Non-pigmented ciliary epithelial cell (primary cell): ENCODE data around the gene DEFB119.
"Not testable (repeated sequence)": the region's sequence is repeated elsewhere in the genome, so short reads cannot be mapped to it uniquely, and the experiment has no call there.

Experiments
- DNase-seq: peaks from one replicate; pipeline ENCODE4 v3.0.0-alpha.2; 2010; ENCODE audit warnings: low read depth

DEFB119 gene

DNA sequence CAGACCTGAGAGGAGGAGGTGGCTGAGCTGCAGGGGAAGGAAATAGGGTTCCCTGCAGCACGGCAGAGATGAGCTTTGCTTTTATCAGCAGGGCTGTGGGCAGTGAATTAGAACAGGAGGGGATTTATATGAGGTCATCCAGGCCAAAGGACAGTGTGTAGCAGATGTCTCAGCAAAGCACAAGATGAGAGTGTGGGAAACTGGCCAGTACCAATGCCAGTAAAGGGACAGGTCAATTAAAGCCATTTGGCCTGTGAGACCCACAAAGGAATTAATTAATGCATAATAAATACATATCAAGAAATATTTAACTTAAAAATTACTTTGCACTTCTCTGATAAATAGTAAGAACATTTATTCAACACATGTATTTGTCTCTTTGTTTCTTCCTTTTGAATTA lies at the start of gene DEFB119:
DEFB119 (minus strand) TSS at position 101 of the 400 bp plus-strand sequence. CDS start 107 bp downstream, outside the sequence.
- no peak for DNase-seq

GRCh38 chr20:31430568-31431115 lies 40.3 kb upstream of the DEFB119 start:
- no peak for DNase-seq

GRCh38 chr20:31427576-31427975 lies 37.2 kb upstream of the DEFB119 start:
- not testable (repeated sequence) for DNase-seq

GRCh38 chr20:31426891-31427551 lies 36.6 kb upstream of the DEFB119 start:
- DNase-seq, result not testable (repeated sequence)

DNA sequence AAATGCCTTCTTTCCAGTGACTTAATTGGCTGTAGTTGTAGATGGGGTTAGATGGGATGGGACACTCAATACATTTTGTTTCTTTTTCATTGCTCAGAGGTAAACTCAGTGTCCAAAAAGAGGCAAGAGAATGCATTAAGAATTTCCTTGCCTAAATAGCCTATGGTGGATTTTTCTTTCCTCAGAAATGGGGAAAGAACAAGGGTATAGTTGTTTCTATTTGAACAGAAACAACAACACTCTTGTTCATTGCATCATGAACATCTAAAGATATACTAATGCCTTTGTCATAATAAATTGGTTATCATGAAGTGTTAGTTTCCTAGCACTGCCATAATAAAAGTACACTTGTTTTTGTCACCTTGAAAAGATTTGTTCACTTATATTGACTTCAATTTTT lies 35.4 kb upstream of the DEFB119 start:
- DNase-seq, result no peak

DNA sequence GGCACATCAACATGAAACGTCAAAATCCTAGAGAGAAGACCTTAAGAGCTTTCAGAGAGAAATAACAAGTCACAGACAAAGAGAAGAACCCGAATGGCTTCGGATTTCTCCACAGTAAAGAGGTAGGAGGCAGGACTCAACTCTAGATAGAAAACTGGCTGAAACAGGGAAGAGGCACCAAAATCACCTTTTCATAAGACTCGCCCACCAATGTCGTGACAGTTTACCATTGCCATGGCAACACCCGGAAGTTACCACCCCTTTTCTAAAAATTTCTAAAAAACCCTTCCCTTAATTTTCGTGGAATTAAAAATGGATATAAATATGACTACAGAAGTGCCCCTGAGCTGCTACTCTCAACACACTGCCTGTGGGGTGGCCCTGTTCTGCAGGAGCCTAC lies 27.9 kb upstream of the DEFB119 start:
- no peak for DNase-seq

- DNase-seq, result no peak
These were observed 25.3 kb upstream of the DEFB119 start for GRCh38 chr20:31415653-31416052.

DNA sequence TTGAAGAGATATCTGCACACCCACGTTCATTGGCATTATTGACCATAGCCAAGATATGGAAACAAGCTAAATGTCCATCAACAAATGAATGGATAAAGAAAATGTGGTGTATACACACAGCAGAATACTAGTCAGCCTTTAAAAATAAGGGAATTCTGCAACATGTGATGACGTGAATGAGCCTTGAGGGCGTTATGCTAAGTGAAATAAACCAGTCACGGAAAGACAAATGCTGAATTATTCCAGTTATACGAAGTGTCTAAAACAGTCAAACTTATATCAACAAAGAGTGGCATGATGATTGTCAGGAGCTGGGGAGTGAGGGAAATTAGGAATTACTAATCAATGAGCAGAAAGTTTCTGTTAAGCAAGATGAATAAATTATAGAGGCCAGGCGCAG lies 24.0 kb upstream of the DEFB119 start:
- no peak for DNase-seq

DNA sequence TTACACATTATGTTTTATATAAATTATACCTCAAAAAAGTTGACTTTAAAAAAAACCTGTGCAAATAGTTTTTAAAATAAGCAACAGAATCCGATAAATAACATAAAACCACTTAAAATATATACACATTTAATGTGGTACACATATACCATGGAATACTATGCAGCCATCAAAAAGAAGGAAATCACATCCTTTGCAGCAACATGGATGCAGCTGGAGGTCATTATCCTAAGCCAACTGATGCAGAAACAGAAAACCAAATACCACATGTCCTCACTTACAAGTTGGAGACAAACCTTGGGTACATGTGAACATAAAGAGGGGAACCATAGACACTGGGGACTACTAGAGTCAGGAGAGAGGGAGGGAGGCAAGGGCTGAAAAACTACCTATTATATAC lies 19.6 kb upstream of the DEFB119 start:
- no peak for DNase-seq

DNA sequence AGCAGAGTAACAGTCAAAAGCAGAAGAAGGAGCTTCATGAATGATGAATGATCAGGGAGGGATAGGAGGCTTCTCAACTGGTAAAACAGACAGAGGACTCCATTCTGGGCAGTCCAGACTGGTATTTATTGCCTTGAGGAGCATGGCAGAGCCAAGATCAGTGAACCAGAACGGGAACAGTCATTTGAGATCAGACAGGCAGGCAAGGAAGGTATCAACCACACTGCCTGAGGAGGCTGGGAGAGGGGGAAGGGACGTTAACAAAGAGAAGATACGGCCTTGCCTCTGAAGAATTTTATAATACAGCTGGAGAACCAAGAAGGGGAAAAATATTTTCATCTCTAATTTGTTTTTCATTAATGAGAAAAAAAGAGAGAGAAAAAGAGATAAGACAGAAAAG lies 15.7 kb upstream of the DEFB119 start, which contains the start of gene DEFB121:
DEFB121 (minus strand) TSS at position 101 of the 400 bp plus-strand sequence; CDS start at position 38, 63 bp downstream.
- DNase-seq, result no peak

DNA sequence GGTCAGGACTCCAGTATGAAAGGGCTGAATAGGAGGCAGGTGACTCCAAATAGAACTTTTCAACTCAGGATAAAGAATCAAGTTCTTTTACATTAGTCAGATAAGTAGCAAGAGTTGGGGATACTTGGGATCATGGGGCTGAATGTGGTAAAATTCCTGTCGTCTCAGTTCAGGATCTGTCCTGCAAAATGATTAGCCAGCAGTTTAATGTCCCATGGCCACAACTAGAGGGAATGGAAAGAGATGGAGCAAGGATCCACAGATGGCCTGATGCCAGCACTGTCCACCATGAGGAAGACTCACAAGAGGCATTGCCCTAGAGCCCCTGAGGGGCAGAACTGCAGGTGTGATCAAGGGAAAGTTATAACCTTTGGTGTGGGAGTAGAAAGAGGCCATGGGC lies 13.5 kb upstream of the DEFB119 start:
- DNase-seq, result no peak

DNA sequence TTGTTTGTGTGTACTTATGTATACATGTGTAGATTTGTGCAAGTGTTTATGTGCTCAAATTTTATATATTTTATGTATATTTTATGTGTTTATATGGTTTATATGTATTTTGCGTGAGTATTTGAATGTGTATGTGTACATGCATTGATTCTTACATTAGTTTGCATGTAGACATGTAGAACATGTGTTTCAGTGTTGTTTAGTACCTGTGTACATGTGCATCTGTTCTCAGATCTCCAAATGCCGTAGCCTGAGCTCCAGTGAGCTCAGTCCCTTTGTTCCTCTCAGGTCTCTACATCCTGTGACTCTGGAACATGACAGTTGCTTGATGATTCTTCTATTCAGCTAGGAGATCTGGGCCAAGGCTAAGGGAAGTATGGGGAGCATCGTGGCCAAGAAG lies 4.5 kb upstream of the DEFB119 start:
- DNase-seq, result no peak

DNA sequence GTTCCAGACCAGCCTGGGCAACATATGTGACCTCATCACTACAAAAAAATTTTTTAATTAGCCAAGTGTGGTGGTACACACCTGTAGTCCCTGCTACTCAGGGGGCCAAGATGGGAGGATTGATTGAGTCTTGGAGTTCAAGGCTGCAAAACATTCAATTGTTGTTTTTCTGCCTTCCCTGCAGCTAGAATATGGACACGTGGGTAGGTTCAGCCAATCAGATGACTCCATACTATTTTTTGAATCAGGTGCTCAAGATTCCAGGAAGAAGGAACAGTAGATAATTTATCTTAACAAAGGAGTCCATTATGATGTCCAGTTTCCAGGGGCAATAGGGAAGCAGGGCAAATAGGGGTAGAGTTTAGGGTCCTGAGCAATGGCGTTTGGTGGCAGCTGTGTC lies 2.4 kb upstream of the DEFB119 start:
- no peak for DNase-seq

GRCh38 chr20:31374346-31374745 lies 16.0 kb downstream of the DEFB119 start:
- DNase-seq, result no peak

GRCh38 chr20:31368301-31368700 lies 22.1 kb downstream of the DEFB119 start, which contains the start of gene DEFB118:
Gene DEFB118, plus strand, starts transcription at chr20:31368601. Its CDS starts 50 bp downstream, at chr20:31368651.
- DNase-seq, result no peak

- DNase-seq, result not testable (repeated sequence)
These were observed 26.1 kb downstream of the DEFB119 start for GRCh38 chr20:31364272-31364671.

DNA sequence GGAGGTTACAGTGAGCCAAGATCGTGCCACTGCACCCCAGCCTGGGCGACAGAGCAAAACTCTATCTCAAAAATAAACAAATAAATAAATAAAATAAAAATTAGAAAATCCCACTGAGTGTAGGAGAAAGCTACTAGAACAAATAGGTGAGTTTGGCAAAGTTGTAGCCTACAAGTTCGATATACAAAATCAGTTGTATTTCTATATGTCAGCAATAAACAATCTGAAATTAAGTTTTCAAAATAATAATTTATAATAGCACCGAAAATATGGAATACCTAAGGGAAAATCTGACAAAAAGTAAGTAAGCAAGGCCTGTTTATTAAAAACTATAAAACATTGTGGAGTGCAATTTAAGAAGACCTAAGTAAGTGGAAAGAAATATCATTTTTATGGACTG lies 27.1 kb downstream of the DEFB119 start:
- no peak for DNase-seq

- DNase-seq, result no peak
These were observed 34.4 kb downstream of the DEFB119 start for GRCh38 chr20:31355981-31356380.

GRCh38 chr20:31341470-31341869 lies 48.9 kb downstream of the DEFB119 start:
- no peak for DNase-seq

DNA sequence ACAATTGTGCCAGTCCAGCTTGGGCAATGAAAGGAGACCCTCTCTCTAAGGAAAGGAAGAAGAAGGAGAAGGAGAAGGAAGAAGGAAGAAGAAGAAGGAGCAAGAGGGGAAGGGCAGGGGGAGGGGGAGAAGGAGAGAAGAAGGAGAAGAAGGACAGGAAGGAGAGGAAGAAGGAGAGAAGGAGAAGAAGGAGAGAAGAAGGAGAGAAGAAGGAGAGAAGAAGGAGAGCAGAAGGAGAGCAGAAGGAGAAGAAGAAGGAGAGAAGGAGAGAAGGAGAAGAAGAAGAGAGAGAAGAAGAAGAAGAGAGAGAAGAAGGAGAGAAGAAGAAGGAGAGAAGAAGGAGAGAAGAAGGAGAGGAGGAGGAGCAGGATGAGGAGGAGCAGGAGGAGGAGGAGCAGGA lies 59.5 kb downstream of the DEFB119 start:
- DNase-seq, result no peak
